K562 (cell line): Measurements from ENCODE around the gene C6orf62. TPM values are rescaled to one million over a fixed set of nuclear protein-coding genes. Genes with fewer than 3 reads are reported as not detected.
"Not testable (repeated sequence)": the region's sequence is repeated elsewhere in the genome, so short reads cannot be mapped to it uniquely, and the experiment has no call there.

Experiments
- AFF1 ChIP-seq, 2 experiments: fragments of 450-650 bp; IDR thresholded peaks; 2 replicates each; pipeline ENCODE4 v1.6.1; 2018; ENCODE audit warnings: mild to moderate bottlenecking in 2 of 2, low read depth in 1 of 2; ENCODE audit not compliant: partially characterized antibody in 2 of 2
- ARID2 ChIP-seq: fragments of 450-650 bp; IDR thresholded peaks from 2 replicates; pipeline ENCODE4 v1.6.1; 2017; ENCODE audit warnings: antibody characterized with exemption, mild to moderate bottlenecking
- CTCF ChIP-seq, 3 experiments: IDR thresholded peaks in 2 of 3; conservative IDR thresholded peaks in 1 of 3; 2 replicates each; pipeline ENCODE4 v1.5.1; 2011 to 2012; ENCODE audit warnings: low read length in 3 of 3, mild to moderate bottlenecking in 3 of 3, control low read depth in 2 of 3, improper control_type of control experiment in 1 of 3, inconsistent platforms in 1 of 3, low read depth in 1 of 3, mixed read lengths in 1 of 3, moderate library complexity in 1 of 3; ENCODE audit not compliant: insufficient read depth in 2 of 3
- DEAF1 ChIP-seq: fragments of 450-650 bp; formaldehyde crosslinking; IDR thresholded peaks from 2 replicates; pipeline ENCODE4 v1.4.0; 2020; ENCODE audit warnings: mild to moderate bottlenecking, moderate library complexity
- EGR1 ChIP-seq: fragments of 450-650 bp; conservative IDR thresholded peaks from 2 replicates; pipeline ENCODE4 v1.6.1; 2017; ENCODE audit warnings: mild to moderate bottlenecking
- TOE1 ChIP-seq, 2 experiments: fragments of 450-650 bp in 1 of 2; sonication (generic) in 1 of 2; formaldehyde crosslinking in 1 of 2; IDR thresholded peaks; 2 replicates each; pipeline versions ENCODE4 v1.7.1 to v1.8.0; 2016 to 2022; ENCODE audit warnings: borderline replicate concordance in 2 of 2, mild to moderate bottlenecking in 2 of 2, antibody characterized with exemption in 1 of 2, inconsistent platforms in 1 of 2, low read depth in 1 of 2, missing genetic modification reagents in 1 of 2, moderate library complexity in 1 of 2
- polyA plus RNA-seq, 8 experiments: library from polyadenylated mRNA; depleted of rRNA in 4 of 8; stranded (reverse) in 5 of 8; unstranded in 3 of 8; fragments of >200 nt; fragmentation: Nextera tagmentation in 2 of 8; fragmentation: Illumina TruSeq in 1 of 8; extraction: Ambion mirVana in 2 of 8; extraction: Trizol in 1 of 8; gene quantifications; 2 replicates each; pipeline versions ENCODE4 v1.2.1 to v1.2.3, GENCODE V29; 2011 to 2014; ENCODE audit warnings: inconsistent platforms in 1 of 8, missing spikeins in 1 of 8
- total RNA-seq, 7 experiments: library from RNA; depleted of rRNA in 6 of 7; stranded (reverse); fragments of >200 nt in 6 of 7; fragmentation: Illumina TruSeq in 2 of 7; extraction: Trizol in 2 of 7; gene quantifications; 2 replicates each; pipeline versions ENCODE4 v1.2.1 to v1.2.3, GENCODE V29; 2011 to 2021; ENCODE audit warnings: low replicate concordance in 1 of 7

The C6orf62 gene
- total and polyA plus RNA-seq, 9 of the 15 experiments (the other 6 are each of a cell fraction or from before 2014, with no cell fraction given), result 48.5 to 579 (median 111) TPM

DNA sequence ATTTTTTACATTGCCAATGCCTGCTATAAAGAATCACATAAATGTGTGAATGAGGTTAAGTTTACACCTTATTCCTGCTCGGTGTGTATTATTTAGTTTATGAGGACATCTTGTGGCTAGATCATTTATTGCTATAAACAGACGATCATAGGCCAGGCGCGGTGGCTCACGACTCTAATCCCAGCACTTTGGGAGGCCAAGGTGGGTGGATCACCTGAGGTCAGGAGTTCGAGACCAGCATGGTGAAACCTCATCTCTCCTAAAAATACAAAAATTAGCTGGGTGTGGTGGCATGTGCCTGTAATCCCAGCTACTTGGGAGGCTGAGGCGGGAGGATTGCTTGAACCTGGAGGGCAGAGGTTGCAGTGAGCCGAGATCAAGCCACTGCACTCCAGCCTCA, 23.3 kb downstream of the C6orf62 start (continued):
- TF ChIP-seq AFF1 (IDR thresholded peaks at IDR 0.05; ENCODE audit: low read depth in 1 of 2, partially characterized antibody in 2 of 2) (peak in 1 of 2 experiments; percentile 15), DEAF1 (CRISPR knock-in tag) (peak; percentile 81), TOE1 (IDR thresholded peaks at IDR 0.05; ENCODE audit: borderline replicate concordance) (peak; percentile 29; the same call in 1 of the 2 replicates), CTCF (IDR thresholded peaks at IDR 0.05 in 2 of 3, conservative IDR thresholded peaks at IDR 0.05 in 1 of 3; ENCODE audit: insufficient read depth in 2 of 3, low read depth in 1 of 3, low read length in 3 of 3) (peak; percentile 54 to 74 (median 57)), EGR1 (peak; percentile 32; the same call in 1 of the 2 replicates), ARID2 (0 out of 2 replicates have a peak, but pooled peaks have one; percentile 26)
- not testable (repeated sequence) for TF ChIP-seq TOE1 (CRISPR knock-in tag; IDR thresholded peaks at IDR 0.05; ENCODE audit: borderline replicate concordance, low read depth)
